Measurements from ENCODE around the gene DNAH2. TPM values are rescaled to one million over a fixed set of nuclear protein-coding genes. Genes with fewer than 3 reads are reported as not detected.
A peak's percentile ranks its signal among the peaks of the same experiment; 100 is the strongest.

The DNAH2 gene
- total and polyA plus RNA-seq, 9 of the 15 experiments (the other 6 are each of a cell fraction or from before 2014, with no cell fraction given), result 0.03 TPM; not detected in 8

DNA sequence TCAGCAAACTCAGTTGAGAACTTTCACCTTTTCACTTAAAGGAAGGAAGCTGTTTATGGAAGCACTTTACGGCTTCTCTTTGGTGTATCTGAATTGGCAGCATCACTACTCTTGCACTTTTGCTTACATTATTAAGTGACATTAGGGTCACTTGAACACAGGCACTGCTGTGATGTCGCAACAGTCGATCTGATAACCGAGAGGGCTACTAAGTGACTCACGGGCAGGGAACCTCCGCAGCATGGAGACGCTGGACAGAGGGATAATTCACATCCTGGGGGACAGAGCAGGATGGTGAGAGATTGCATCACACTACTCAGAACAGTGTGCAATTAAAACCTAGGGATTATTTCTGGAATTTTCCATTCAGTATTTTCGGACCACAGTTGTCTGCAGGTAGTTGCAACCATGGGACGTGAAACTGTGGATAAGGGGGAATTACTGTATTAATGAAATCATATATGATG, 56.5 kb downstream of the DNAH2 start:
- no peaks in the 10 kb centered on the region; a peak in 1 of 5 replicates for H3K4me1 ChIP-seq (replicated peaks in 1 of 2; ENCODE audit: control insufficient read depth in 2 of 2, insufficient read depth in 2 of 2, low read length in 2 of 2)
- peak; percentile 33; the same call in 1 of the 2 replicates for TF ChIP-seq BHLHE40 (IDR thresholded peaks at IDR 0.05; ENCODE audit: low read length)
- no peak for TF ChIP-seq YBX1 (IDR thresholded peaks at IDR 0.05)
- no peak for TF ChIP-seq ARID4B (CRISPR knock-in tag; IDR thresholded peaks at IDR 0.05)
- no peak for TF ChIP-seq ZNF239 (CRISPR knock-in tag; IDR thresholded peaks at IDR 0.05)
- peak; percentile 77 for TF ChIP-seq CEBPG (CRISPR knock-in tag; IDR thresholded peaks at IDR 0.05)
- peak; percentile 92 to 99 for TF ChIP-seq CEBPG (tag; conservative IDR thresholded peaks at IDR 0.05 in 1 of 2, IDR thresholded peaks at IDR 0.05 in 1 of 2)
- TF ChIP-seq MITF (IDR thresholded peaks at IDR 0.05), result no peak
- no peak for TF ChIP-seq ZNF668 (CRISPR knock-in tag; IDR thresholded peaks at IDR 0.05)
- TF ChIP-seq GATA2 (CRISPR knock-in tag; IDR thresholded peaks at IDR 0.05), result no peak
- TF ChIP-seq SLC30A9 (CRISPR knock-in tag; IDR thresholded peaks at IDR 0.05), result no peak
- no peak for TF ChIP-seq CCNT2 (IDR thresholded peaks at IDR 0.05; ENCODE audit: borderline replicate concordance, extremely low read depth, insufficient read length, low read depth, low read length)
- TF ChIP-seq NEUROD1 (IDR thresholded peaks at IDR 0.05; ENCODE audit: borderline replicate concordance, low read depth, low read length, partially characterized antibody), result no peak
- TF ChIP-seq ATF7 (IDR thresholded peaks at IDR 0.05), result no peak
- TF ChIP-seq TAF1 (IDR thresholded peaks at IDR 0.05; ENCODE audit: control insufficient read depth, extremely low read depth, insufficient read depth, low read length, severe bottlenecking), result no peak
- no peak for TF ChIP-seq THAP7 (CRISPR knock-in tag; IDR thresholded peaks at IDR 0.05)

More for the DNA sequence above, 56.5 kb downstream of the DNAH2 start:
- no peak for FAIRE-seq
- Histone ChIP-seq H4K20me1 (replicated peaks; ENCODE audit: control insufficient read depth, insufficient read depth, low read length) (no peaks in the 10 kb centered on the region; the same call in 1 of the 2 replicates), H3K4me3 (no peak overlapping the region), H3K36me3 (ENCODE audit: control insufficient read depth, insufficient read depth, low read length) (no peaks in the 10 kb centered on the region), H3K9me3 (replicated peaks; ENCODE audit: control insufficient read depth, insufficient read depth, low read depth, low read length) (no peaks in the 10 kb centered on the region), H3K9ac (ENCODE audit: insufficient read depth in 1 of 2, low read depth in 2 of 2, low read length in 2 of 2) (no peak overlapping the region), H3K9me1 (ENCODE audit: control insufficient read depth, insufficient read depth, low read length) (no peaks in the 10 kb centered on the region), H3K79me2 (ENCODE audit: control insufficient read depth, insufficient read depth, low read length) (no peaks in the 10 kb centered on the region), H2AFZ (ENCODE audit: low read depth, low read length) (no peak overlapping the region), H3K4me2 (ENCODE audit: insufficient read depth, low read length) (no peak overlapping the region), H3K27ac (ENCODE audit: extremely low read depth, low read depth, low read length) (no peak overlapping the region), H3K27me3 (ENCODE audit: control insufficient read depth in 2 of 2, insufficient read depth in 2 of 2, low read length in 2 of 2) (peaks cover 11 to 42% of the 10 kb centered on the region in 2 experiments; a peak in 4 of 5 replicates)
- 5% methylated on average over 9 of the region's 9 CpGs for WGBS (ENCODE audit: insufficient coverage, low coverage, missing lambda C conversion rate)
- intact Hi-C loops (cut with micrococcal nuclease) (no loop called here), in situ Hi-C loops (cut with MboI) (no loop called here)
- DNase-seq (ENCODE audit: extremely low read depth in 1 of 4, low spot score in 3 of 4), result peak in 1 of 4 experiments; percentile 10
- BruUV-seq (replicated peaks), result no TSS peak
- ChIA-PET POLR2A (no interaction called here), CTCF (ENCODE audit: low intra/inter-chr PET ratio) (no interaction called here)
- no peak for ATAC-seq

All from K562 (cell line).